Glutamatergic neuron (in vitro differentiated cells): ENCODE data around the gene ZNF66. TPM values are rescaled to one million over a fixed set of nuclear protein-coding genes. Genes with fewer than 3 reads are reported as not detected.

ENCODE experiments used
- DNase-seq: peaks from one replicate; pipeline ENCODE4 v3.0.0; 2022
- H3K27ac Mint-ChIP-seq: one replicate; pipeline ENCODE4 v1.8.0; 2020; ENCODE audit warnings: mild to moderate bottlenecking, mixed read lengths, inconsistent platforms; ENCODE audit not compliant: unreplicated experiment
- H3K27me3 Mint-ChIP-seq: one replicate; pipeline ENCODE4 v1.8.0; 2020; ENCODE audit warnings: mild to moderate bottlenecking, moderate library complexity, mixed read lengths, inconsistent platforms; ENCODE audit not compliant: unreplicated experiment
- H3K36me3 Mint-ChIP-seq: one replicate; pipeline ENCODE4 v1.8.0; 2020; ENCODE audit warnings: mild to moderate bottlenecking, mixed read lengths, inconsistent platforms; ENCODE audit not compliant: unreplicated experiment
- H3K4me1 Mint-ChIP-seq: one replicate; pipeline ENCODE4 v1.8.0; 2020; ENCODE audit warnings: mild to moderate bottlenecking, low read depth, mixed read lengths, inconsistent platforms; ENCODE audit not compliant: unreplicated experiment
- H3K4me3 Mint-ChIP-seq: one replicate; pipeline ENCODE4 v1.8.0; 2020; ENCODE audit warnings: mild to moderate bottlenecking, mixed read lengths, inconsistent platforms; ENCODE audit not compliant: unreplicated experiment
- H3K9me3 Mint-ChIP-seq: one replicate; pipeline ENCODE4 v1.8.0; 2020; ENCODE audit warnings: mild to moderate bottlenecking, moderate library complexity, mixed read lengths, inconsistent platforms; ENCODE audit not compliant: unreplicated experiment
- total RNA-seq: library from RNA; stranded (reverse); fragmentation: NEBNext Ultra II Directional; extraction: Animal tissue kit (Norgen Biotek cat#: 25700); gene quantifications from one replicate; pipeline ENCODE4 v1.2.1, GENCODE V29; 2021; ENCODE audit not compliant: unreplicated experiment
- TF ChIP-seq, protein P1 (sequence below): fragments of 200-600 bp; sonication (generic); IDR thresholded peaks from one replicate; pipeline ENCODE4 v1.5.0; 2021; ENCODE audit not compliant: partially characterized antibody, unreplicated experiment

Gene ZNF66
- total RNA-seq, 1 donor from 2014 or later, result 20.0 TPM

DNA sequence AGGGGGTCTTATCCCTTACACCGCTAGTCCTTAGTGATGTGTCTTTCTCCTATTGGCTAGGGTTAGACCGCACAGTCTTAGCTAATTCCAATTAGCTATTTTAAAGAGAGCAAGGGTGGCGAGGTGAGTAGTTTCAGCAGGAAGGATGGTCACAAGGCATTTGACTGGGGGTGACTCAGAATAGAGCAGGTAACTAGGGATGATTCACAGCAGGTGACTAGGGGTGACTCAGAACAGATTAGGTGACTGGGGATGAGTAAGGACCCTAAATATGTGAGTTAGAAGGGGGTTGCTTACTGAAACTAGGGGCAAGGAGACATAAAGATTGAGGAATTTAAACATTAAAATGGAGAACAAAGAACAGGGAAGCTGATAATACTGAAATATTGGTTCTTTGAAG lies 64.3 kb downstream of the ZNF66 start:
- H3K27ac Mint-ChIP-seq, result no peak overlapping the region
- no peak overlapping the region for H3K4me3 Mint-ChIP-seq
- peaks cover 44% of the 10 kb centered on the region for H3K36me3 Mint-ChIP-seq
- no peaks in the 10 kb centered on the region for H3K4me1 Mint-ChIP-seq
- H3K9me3 Mint-ChIP-seq, result peaks cover 30% of the 10 kb centered on the region
- no peak for DNase-seq
- TF ChIP-seq, protein P1, sequence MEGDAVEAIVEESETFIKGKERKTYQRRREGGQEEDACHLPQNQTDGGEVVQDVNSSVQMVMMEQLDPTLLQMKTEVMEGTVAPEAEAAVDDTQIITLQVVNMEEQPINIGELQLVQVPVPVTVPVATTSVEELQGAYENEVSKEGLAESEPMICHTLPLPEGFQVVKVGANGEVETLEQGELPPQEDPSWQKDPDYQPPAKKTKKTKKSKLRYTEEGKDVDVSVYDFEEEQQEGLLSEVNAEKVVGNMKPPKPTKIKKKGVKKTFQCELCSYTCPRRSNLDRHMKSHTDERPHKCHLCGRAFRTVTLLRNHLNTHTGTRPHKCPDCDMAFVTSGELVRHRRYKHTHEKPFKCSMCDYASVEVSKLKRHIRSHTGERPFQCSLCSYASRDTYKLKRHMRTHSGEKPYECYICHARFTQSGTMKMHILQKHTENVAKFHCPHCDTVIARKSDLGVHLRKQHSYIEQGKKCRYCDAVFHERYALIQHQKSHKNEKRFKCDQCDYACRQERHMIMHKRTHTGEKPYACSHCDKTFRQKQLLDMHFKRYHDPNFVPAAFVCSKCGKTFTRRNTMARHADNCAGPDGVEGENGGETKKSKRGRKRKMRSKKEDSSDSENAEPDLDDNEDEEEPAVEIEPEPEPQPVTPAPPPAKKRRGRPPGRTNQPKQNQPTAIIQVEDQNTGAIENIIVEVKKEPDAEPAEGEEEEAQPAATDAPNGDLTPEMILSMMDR, result no peak
- peaks cover 2% of the 10 kb centered on the region for H3K27me3 Mint-ChIP-seq

Other genes with a start within 250 kb of the ZNF66 start
- gene ZNF737, start 210.5 kb upstream of the ZNF66 start, total RNA-seq, result 63.8 TPM
- 24.2 TPM for gene ZNF626, start 114.7 kb upstream of the ZNF66 start, total RNA-seq
- 32.2 TPM for gene ZNF85, start 146.9 kb downstream of the ZNF66 start, total RNA-seq
- 19.9 TPM for gene ZNF430, start 244.4 kb downstream of the ZNF66 start, total RNA-seq